ELR (cell line): ENCODE measurements around the gene FAM162B.
"Not testable (repeated sequence)": the region's sequence is repeated elsewhere in the genome, so short reads cannot be mapped to it uniquely, and the experiment has no call there.

Experiments
- DNase-seq: peaks from one replicate; pipeline ENCODE4 v3.0.0-alpha.2; 2015; ENCODE audit warnings: low read depth

FAM162B gene

GRCh38 chr6:116764961-116765841, at the start of gene FAM162B:
Gene FAM162B (minus strand): TSS chr6:116765719. CDS start chr6:116765576, 143 bp downstream.
- peak; percentile 73 for DNase-seq

DNA sequence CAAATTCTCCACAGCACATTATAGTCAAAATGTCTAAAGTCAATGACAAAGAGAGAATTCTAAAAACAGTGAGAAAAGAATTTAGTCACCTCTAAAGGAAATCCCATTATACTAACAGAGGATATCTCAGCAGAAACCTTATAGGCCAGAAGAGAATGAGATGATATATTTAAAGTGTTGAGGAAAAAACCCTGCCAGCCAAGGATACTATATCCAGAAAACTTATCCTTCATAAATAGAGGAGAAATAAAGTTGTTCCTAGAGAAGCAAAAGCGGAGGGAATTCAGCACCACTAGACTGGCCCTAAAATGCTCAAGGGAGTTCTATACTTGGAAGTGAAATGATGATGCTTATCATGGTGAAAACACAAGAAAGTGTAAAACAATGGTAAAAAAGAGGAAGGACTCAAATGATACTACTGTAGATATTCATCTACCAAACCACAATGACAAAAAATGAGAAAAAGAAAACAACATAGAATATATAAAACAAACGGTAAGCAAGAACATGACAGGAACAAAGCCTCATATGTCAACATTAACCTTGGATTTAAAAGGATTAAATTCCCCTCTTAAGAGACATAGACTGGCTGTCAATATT, 46.6 kb upstream of the FAM162B start:
- no peak for DNase-seq

DNA sequence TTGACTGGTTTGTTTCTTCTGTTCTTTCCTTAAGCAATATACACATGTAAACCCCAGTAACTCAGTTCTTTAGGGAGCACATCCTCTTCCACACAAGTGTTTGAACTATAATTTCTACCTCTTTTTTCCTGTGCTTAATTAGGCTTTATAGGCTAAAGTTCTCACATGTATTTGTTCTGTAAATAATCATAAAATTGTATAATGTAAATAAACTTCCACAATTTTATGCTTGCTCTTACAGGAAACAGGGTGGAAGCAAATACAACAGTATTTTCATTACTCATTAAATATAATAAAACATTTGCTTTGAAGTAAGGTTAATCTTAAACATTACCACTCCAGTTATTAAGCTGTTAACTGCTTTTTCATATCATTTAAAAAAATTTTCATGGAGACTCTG, 36.5 kb upstream of the FAM162B start:
- no peak for DNase-seq

- DNase-seq, result no peak
Measured at GRCh38 chr6:116799945-116800344, 34.4 kb upstream of the FAM162B start.

DNA sequence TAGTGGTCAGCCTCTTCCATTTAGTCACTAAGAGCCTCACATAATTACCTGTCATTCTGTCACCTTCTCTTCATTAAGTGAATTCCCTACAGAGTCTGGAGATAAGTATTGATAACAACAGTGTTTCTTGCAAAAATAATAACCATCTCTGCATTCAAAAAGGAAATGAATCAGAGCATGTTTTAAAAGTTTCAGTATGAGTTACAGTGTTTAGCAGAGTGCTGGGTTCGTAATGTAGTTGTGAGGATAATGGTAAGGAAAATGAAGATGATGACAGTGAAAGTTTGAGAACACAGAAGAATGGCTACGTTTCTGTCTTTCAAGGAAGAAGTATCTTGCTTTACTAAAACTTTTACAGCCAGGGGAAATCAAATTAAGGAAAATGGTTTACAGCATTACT, 32.1 kb upstream of the FAM162B start:
- no peak for DNase-seq

GRCh38 chr6:116793224-116793623, 27.7 kb upstream of the FAM162B start:
- DNase-seq, result no peak

GRCh38 chr6:116783852-116784251, 18.3 kb upstream of the FAM162B start:
- DNase-seq, result peak; percentile 42

DNA sequence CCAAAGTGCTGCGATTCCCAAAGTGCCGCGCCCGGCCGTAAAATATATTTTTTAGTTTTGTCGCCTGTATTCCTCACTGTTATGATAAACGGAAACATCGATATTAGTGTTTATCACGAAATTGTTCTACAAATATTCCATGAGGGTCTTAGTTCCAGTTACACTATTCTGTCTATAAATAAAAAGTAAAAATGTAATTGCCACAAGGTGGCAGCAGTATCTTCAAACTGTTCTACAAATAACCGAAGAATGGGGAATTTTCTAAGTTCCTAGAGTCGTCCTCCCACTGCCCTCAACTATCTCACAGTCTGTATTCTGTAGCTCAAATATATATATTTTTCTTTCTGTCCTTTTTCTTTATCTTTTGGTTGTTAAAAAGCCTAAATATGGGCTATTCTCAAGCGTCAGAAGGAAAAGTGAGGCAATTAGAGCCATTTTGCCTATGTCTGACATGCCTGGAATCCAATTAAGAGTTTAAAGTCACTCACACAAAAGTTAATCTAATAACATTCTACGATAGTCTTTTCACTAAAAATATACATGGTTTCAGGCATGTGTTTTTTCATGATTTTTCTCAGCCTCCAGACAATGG, 14.2 kb upstream of the FAM162B start:
- DNase-seq, result peak; percentile 73

GRCh38 chr6:116773886-116774285, 8.4 kb upstream of the FAM162B start:
- no peak for DNase-seq

- no peak for DNase-seq
Measured at GRCh38 chr6:116772450-116772849, 6.9 kb upstream of the FAM162B start.

DNA sequence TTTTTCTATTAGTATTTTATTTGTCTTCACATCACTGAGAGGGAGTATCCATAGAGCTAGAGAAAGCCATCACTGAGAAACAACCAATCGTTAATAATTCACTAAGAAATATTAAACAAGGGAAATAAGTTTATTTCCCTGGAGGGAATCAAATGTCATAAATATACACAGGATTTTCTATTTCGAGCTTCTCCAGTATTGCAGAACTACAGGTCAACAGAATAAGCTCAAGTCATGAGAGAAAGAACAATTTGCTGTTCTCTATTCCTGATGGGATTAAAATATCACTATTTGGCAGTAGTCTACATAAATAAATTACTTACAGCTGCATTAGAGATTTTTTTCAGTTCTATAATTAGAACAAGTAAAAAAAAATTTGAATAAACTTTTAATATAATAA, 2.2 kb upstream of the FAM162B start:
- no peak for DNase-seq

GRCh38 chr6:116766506-116767176, 1.1 kb upstream of the FAM162B start:
- no peak for DNase-seq

- DNase-seq, result peak; percentile 59
Measured at GRCh38 chr6:116764629-116764960, 924 bp downstream of the FAM162B start.

DNA sequence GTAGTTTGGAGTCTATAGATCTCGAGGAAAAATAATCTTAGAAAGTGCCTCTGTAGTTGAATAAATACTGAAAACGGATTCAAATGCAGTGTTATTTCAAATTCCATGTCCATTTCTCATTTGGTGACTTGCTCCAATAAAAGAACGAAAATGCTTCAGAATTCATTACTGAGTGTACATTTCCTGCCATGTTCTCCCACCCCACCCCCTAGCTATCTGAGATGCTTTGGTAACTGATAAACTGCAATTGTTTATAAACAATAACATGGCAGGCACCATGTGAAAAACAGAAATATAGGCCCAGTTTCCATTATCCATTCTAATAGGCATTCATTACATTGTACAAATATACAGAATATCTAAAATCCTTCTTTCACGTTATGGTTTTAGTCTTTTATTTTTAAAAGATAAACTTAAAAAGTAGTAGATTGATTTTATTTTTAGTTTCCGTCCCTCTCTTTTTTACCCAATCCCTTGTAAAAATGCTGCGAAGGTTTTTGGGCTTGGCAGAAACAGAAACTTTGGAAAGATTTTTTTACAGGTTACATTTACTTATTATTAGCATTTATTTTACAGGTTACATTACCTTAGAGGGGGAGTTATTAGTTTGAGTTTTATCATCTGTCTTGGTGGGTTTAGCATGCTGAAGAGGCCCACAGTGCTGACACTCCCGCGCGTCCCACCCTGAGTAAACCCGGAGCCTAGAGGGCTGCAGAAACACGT, 1.5 kb downstream of the FAM162B start:
- peak; percentile 71 for DNase-seq

GRCh38 chr6:116763048-116763447, 2.5 kb downstream of the FAM162B start:
- DNase-seq, result no peak

GRCh38 chr6:116762235-116762634, 3.3 kb downstream of the FAM162B start:
- no peak for DNase-seq

DNA sequence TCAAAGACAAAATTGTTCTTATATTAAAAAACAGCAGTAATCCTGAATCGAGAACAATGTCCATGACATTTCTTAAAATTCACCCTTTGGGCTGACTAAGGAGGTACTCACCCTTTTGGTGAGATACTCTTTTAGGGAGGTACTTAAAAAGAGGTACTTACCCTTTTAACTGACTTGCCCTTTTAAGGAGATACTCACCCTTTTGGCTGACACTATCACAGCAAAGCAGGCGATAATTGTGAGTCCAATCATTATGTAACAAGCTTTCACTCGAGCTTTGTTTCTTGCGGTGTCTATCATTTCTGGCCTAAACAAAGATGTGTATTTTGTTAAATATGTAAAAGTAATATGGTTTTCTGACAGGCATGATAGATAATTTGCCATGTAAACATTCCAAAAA, 3.7 kb downstream of the FAM162B start:
- peak; percentile 12 for DNase-seq

GRCh38 chr6:116745176-116745575, 20.3 kb downstream of the FAM162B start:
- DNase-seq, result no peak

- DNase-seq, result no peak
Measured at GRCh38 chr6:116741571-116741970, 23.9 kb downstream of the FAM162B start.

- DNase-seq, result not testable (repeated sequence)
Measured at GRCh38 chr6:116740486-116740885, 25.0 kb downstream of the FAM162B start.

- DNase-seq, result no peak
Measured at GRCh38 chr6:116737004-116737403, 28.5 kb downstream of the FAM162B start.

GRCh38 chr6:116730513-116730912, 35.0 kb downstream of the FAM162B start:
- no peak for DNase-seq
